Immature natural killer cell (primary cell): ENCODE data around the gene NUFIP1. TPM values are rescaled to one million over a fixed set of nuclear protein-coding genes. Genes with fewer than 3 reads are reported as not detected.

Source experiments
- DNase-seq, 3 donors: peaks; one replicate each; pipeline ENCODE4 v3.0.0; 2022; ENCODE audit warnings: mixed read lengths in 1 of 3
- H3K27ac Mint-ChIP-seq, 6 donors: one replicate each; pipeline ENCODE4 v1.8.0; 2020; ENCODE audit warnings: mixed read lengths in 6 of 6, mild to moderate bottlenecking in 5 of 6, inconsistent platforms in 4 of 6, moderate library complexity in 3 of 6
- H3K27me3 Mint-ChIP-seq, 3 donors: one replicate each; pipeline ENCODE4 v1.8.0; 2020 to 2021; ENCODE audit warnings: low read depth in 3 of 3, mild to moderate bottlenecking in 3 of 3, mixed read lengths in 3 of 3, moderate library complexity in 3 of 3, inconsistent platforms in 1 of 3
- H3K36me3 Mint-ChIP-seq, 3 donors: one replicate each; pipeline ENCODE4 v1.8.0; 2020; ENCODE audit warnings: mixed read lengths in 3 of 3, inconsistent platforms in 2 of 3, mild to moderate bottlenecking in 2 of 3
- H3K4me1 Mint-ChIP-seq, 2 donors: one replicate each; pipeline ENCODE4 v1.8.0; 2020; ENCODE audit warnings: inconsistent platforms in 2 of 2, mild to moderate bottlenecking in 2 of 2, mixed read lengths in 2 of 2, moderate library complexity in 1 of 2
- H3K4me3 Mint-ChIP-seq, 5 donors: one replicate each; pipeline ENCODE4 v1.8.0; 2020; ENCODE audit warnings: mild to moderate bottlenecking in 5 of 5, mixed read lengths in 5 of 5, inconsistent platforms in 3 of 5, moderate library complexity in 3 of 5
- H3K9me3 Mint-ChIP-seq, 6 donors: one replicate each; pipeline ENCODE4 v1.8.0; 2020; ENCODE audit warnings: mild to moderate bottlenecking in 6 of 6, mixed read lengths in 6 of 6, inconsistent platforms in 4 of 6, moderate library complexity in 3 of 6
- polyA plus RNA-seq, 3 donors: library from polyadenylated mRNA; unstranded; fragments of 300-500 nt; fragmentation: Illumina TruSeq; gene quantifications; one replicate each; pipeline ENCODE4 v1.2.3, GENCODE V29; 2021

The NUFIP1 gene
- polyA plus RNA-seq, 3 donors from 2014 or later, result 0.81 to 4.6 (median 1.7) TPM

DNA sequence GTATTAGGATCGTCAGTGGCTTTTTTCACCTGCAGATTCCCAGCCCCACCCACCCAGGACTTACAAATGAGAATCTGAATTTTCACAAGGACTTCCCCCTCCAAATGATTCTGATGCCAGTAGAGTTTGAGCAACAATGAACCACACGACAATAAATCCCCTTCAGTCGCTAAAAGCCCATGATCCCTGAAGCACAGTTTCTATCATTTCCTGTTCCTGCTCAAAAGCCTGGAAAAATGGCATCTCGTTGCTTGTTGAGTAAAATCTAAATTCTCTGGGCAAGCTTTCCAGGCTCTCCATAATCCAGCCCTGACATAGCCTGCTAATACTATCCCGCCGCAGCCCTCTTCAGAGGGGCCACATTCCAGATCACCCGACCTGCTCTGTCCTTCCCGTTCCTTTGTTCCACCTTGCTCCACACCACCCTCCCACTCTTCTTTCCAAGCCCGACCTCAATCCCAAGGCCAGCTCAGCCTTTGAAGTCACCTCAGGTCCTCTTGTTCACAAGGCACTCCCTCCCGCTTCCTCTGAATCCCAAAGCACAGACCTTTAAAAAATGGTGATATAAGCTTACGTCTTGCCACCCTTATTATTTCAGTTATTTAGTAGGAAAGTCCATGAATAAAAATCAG lies 67.9 kb downstream of the NUFIP1 start:
- peak overlapping the region in 1 of 6 donors; percentile 19 for H3K27ac Mint-ChIP-seq

DNA sequence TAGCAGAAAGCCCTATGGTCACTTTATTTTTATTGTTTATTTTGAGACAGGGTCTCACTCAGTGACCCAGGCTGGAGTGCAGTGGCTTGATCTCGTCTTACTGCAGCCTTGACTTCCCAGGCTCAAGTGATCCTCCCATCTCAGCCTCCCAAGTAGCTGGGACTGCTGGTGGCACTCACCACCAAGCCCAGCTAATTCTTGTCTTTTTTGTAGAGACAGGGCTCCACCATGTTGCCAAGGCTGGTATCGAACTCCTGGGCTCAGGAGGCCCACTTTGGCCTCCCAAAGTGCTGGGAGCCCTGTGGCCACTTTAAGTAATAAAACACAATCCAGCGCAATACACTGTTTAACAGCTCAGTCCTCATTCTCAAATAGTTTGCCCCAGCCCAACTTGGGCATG lies 69.3 kb downstream of the NUFIP1 start:
- peak overlapping the region in 1 of 5 donors; percentile 21 for H3K4me3 Mint-ChIP-seq
- peak overlapping the region in 2 of 6 donors; percentile 4 to 35 for H3K27ac Mint-ChIP-seq
- H3K27me3 Mint-ChIP-seq, result peaks cover under 1 to 9% (median 7%) of the 10 kb centered on the region in 3 donors
- no peak for DNase-seq
- peaks cover 0 to 3% (median 0%) of the 10 kb centered on the region in 6 donors for H3K9me3 Mint-ChIP-seq
- no peaks in the 10 kb centered on the region for H3K36me3 Mint-ChIP-seq
- peaks cover 1 to 6% of the 10 kb centered on the region in 2 donors for H3K4me1 Mint-ChIP-seq

More for the DNA sequence above, 67.9 kb downstream of the NUFIP1 start:
- H3K27me3 Mint-ChIP-seq, result peaks cover 1 to 13% (median 9%) of the 10 kb centered on the region in 3 donors
- H3K4me1 Mint-ChIP-seq, result no peaks in the 10 kb centered on the region
- peak overlapping the region in 1 of 5 donors; percentile 50 for H3K4me3 Mint-ChIP-seq
- DNase-seq, result no peak
- H3K36me3 Mint-ChIP-seq, result no peaks in the 10 kb centered on the region
- H3K9me3 Mint-ChIP-seq, result peaks cover 0 to 3% (median 0%) of the 10 kb centered on the region in 6 donors

DNA sequence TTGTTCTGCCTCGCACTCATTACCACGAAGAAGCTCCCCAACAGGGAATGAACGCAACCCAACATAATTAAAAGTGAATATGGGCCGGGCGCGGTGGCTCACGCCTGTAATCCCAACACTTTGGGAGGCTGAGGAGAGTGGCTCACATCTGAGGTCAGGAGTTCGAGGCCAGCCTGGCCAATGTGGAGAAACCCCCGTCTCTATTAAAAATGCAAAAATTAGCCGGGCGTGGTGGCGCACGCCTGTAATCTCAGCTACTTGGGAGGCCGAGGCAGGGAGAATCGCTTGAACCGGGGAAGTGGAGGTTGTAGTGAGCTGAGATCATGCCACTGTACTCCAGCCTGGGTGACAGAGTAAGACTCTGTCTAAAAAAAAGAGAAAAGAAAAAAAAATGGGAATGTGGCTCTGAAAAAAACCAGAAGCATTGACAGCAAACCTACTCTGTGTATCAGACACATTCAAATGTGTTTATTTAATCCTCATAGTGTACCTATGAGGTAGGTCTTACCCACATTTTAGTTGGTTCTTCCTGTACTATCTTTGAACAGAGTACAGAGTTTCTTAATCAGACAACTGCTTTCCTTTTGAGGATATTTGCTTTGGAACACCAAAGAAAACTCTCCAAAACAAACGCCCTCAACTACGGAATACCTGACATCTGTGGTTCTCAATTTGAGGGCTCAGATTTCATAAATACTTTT lies 70.0 kb downstream of the NUFIP1 start:
- DNase-seq, result no peak
- peaks cover 0 to 3% (median 0%) of the 10 kb centered on the region in 6 donors for H3K9me3 Mint-ChIP-seq
- H3K4me3 Mint-ChIP-seq, result peak overlapping the region in 2 of 5 donors; percentile 18 to 35
- H3K4me1 Mint-ChIP-seq, result peaks cover 1 to 6% of the 10 kb centered on the region in 2 donors
- H3K27ac Mint-ChIP-seq, result peak overlapping the region in 1 of 6 donors; percentile 39
- H3K27me3 Mint-ChIP-seq, result peaks cover 0 to 2% (median 2%) of the 10 kb centered on the region in 3 donors
- no peaks in the 10 kb centered on the region for H3K36me3 Mint-ChIP-seq

DNA sequence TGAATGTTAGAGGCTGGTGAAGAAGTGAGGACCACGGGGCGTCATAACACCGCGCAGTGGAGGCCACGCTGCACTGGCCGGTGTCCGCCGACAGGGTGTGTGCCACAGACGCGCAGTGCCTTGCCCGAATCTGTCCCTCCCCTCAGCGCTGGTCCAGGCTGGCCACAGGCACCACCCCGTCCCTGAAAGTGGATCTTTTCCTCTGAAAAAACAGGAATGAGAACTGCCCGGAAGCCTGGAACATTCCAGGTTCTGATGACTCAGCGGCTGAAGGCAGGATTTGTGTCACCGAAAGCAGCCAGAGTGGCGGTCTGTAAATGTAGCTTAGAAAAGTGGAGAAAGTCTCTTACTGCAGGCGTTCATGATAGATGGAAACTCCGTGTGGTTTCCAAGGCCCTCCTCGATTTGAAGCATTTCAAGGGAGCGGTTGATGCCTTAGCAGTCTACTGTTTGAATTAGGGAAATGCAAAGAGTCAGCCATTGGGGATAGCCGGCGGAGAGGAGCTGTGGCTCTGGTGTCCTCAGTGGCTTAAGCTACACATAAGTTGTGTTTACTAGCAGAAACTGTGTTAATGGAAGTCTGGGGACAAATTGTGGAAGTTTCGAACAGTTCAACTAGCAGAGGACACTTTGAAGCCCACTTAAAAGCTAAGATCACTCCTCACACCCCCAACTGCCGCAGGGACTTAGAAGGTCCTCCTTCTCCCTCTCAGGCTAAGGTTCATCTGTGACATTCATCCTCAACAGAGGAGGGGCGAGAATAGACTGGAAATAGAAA lies 70.8 kb downstream of the NUFIP1 start:
- H3K4me1 Mint-ChIP-seq, result peaks cover 1 to 6% of the 10 kb centered on the region in 2 donors
- no peak overlapping the region for H3K27ac Mint-ChIP-seq
- peaks cover 0 to 3% (median 0%) of the 10 kb centered on the region in 6 donors for H3K9me3 Mint-ChIP-seq
- no peaks in the 10 kb centered on the region for H3K36me3 Mint-ChIP-seq
- peaks cover 0 to under 1% (median 0%) of the 10 kb centered on the region in 3 donors for H3K27me3 Mint-ChIP-seq
- no peak overlapping the region for H3K4me3 Mint-ChIP-seq
- DNase-seq, result peak; percentile 86 to 89 (median 88)

DNA sequence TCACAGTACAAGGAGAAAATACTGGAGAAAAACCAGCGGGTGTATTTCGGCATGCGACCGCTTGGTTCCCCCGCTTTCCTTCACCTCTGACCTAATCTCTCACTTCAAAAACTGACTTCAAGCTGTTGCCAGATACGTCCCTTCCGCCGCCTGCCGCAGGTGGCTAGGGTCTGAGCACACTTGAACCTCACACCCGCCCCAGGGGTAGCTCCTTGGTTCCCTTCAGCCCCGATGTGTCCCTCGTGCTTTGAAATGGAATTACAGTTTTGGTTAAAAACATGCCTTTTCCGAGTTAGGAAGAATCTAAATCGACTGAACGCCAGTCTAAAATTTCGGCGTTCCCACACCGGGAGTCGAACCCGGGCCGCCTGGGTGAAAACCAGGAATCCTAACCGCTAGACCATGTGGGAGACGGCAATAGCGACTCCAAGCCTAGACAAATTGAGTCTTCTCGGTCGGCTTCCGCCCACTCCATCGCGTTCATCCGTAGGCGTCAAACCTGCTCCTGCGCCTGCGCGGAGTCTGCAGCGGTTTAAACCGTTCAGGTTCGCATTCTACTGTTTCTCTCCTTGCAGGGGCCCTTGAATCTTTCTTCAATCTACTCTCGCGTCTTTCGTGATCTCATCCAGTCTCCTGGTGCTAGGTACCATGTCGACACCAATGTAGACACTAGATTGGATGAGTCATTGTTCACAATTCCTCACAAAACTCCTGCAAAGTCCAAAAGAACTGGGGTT lies 71.5 kb downstream of the NUFIP1 start:
- peaks cover 0 to 2% (median 0%) of the 10 kb centered on the region in 3 donors for H3K27me3 Mint-ChIP-seq
- DNase-seq, result peak; percentile 96 to 98 (median 97)
- no peaks in the 10 kb centered on the region for H3K9me3 Mint-ChIP-seq
- H3K27ac Mint-ChIP-seq, result no peak overlapping the region
- H3K4me1 Mint-ChIP-seq, result peaks cover 1 to 6% of the 10 kb centered on the region in 2 donors
- H3K4me3 Mint-ChIP-seq, result no peak overlapping the region
- H3K36me3 Mint-ChIP-seq, result no peaks in the 10 kb centered on the region

DNA sequence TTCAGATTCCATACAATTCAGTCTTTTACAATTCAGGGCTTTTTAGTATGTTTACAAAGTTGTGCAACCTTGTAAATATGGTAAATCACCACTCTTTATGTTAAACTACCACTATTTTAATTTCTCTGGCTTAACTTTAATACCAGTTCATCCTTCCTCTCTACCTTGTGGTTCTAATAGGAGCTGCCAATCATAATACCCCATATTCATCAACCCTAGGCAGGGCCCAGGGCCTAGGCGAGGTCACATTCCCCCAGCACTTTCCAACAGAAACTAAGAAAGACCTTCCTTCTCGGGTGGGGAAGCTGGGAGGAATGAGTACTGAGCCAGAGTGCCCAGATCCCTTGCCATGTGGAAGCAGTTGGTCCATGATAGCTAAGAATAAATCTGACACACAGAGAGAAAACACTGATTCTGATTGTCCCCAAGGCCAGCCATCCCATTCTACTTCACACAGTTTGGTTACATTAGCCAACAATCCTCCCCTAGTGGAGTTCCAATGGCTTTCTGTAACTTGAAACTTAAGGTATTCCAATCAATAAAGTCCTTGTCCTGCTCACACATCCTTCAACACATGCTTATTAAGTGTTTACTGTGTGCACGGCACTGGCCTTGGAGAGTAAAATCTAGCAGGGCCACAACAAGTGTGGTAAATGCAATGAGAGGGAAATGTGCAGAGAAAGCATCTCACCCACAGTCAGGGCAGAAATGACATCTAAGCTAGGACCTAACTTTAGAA lies 76.8 kb downstream of the NUFIP1 start:
- DNase-seq, result no peak

DNA sequence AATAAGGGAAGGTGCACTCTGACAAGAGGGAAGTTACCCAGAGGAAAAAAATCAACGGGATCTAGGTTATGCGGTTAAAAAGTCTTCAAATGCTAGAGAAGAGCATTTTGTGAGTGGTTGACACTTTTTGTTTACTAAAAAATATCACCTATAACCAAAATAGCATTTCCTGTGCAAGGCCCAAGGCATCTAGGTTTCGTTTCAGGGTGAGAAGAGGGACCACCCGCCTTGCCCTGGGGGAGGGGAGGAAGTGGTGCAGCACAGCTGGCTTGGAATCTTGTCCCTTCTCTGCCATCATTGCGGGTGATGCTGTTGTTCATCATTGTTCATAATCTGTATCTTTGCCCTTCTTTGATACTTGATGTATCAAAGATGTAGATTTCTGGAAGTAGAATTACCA lies 80.6 kb downstream of the NUFIP1 start:
- peaks cover 12 to 22% of the 10 kb centered on the region in 2 donors for H3K4me1 Mint-ChIP-seq
- H3K27me3 Mint-ChIP-seq, result peaks cover 0 to 4% (median 2%) of the 10 kb centered on the region in 3 donors
- peak overlapping the region in 1 of 5 donors; percentile 25 for H3K4me3 Mint-ChIP-seq
- peaks cover 0 to 3% (median 0%) of the 10 kb centered on the region in 3 donors for H3K36me3 Mint-ChIP-seq
- DNase-seq, result peak; percentile 16 to 41 (median 20)
- H3K27ac Mint-ChIP-seq, result peak overlapping the region in 1 of 6 donors; percentile 3
- H3K9me3 Mint-ChIP-seq, result peaks cover 0 to 3% (median 0%) of the 10 kb centered on the region in 6 donors

More for the DNA sequence above, 76.8 kb downstream of the NUFIP1 start:
- H3K9me3 Mint-ChIP-seq, result peaks cover 0 to 3% (median 0%) of the 10 kb centered on the region in 6 donors
- H3K27me3 Mint-ChIP-seq, result peaks cover 0 to 4% (median 2%) of the 10 kb centered on the region in 3 donors
- H3K27ac Mint-ChIP-seq, result peak overlapping the region in 1 of 6 donors; percentile 10
- H3K36me3 Mint-ChIP-seq, result peaks cover 0 to 3% (median 0%) of the 10 kb centered on the region in 3 donors
- H3K4me3 Mint-ChIP-seq, result no peak overlapping the region
- H3K4me1 Mint-ChIP-seq, result peaks cover 13 to 28% of the 10 kb centered on the region in 2 donors

DNA sequence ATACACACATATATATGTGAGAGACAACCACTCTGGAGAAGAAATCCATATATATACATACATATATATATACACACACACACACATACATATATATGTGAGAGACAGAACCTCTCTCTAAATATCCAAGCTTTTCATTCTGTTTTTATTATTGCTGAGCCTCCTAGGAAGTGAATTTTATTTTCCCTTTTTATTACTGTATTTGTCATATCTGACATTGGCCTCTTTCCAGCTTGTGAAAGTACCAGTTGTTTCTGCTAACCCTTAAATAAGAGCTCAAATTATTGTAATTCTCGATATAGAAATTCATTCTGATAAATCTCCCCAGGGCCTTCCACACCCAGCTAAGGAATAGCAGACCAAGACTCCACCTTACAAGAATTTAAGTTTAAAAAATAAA lies 81.0 kb downstream of the NUFIP1 start:
- H3K36me3 Mint-ChIP-seq, result peaks cover 0 to 3% (median 0%) of the 10 kb centered on the region in 3 donors
- no peak overlapping the region for H3K4me3 Mint-ChIP-seq
- H3K9me3 Mint-ChIP-seq, result peaks cover 0 to 3% (median 0%) of the 10 kb centered on the region in 6 donors
- H3K27ac Mint-ChIP-seq, result no peak overlapping the region
- DNase-seq, result no peak
- H3K27me3 Mint-ChIP-seq, result peaks cover 0 to 6% (median 4%) of the 10 kb centered on the region in 3 donors
- H3K4me1 Mint-ChIP-seq, result peaks cover 12 to 22% of the 10 kb centered on the region in 2 donors

DNA sequence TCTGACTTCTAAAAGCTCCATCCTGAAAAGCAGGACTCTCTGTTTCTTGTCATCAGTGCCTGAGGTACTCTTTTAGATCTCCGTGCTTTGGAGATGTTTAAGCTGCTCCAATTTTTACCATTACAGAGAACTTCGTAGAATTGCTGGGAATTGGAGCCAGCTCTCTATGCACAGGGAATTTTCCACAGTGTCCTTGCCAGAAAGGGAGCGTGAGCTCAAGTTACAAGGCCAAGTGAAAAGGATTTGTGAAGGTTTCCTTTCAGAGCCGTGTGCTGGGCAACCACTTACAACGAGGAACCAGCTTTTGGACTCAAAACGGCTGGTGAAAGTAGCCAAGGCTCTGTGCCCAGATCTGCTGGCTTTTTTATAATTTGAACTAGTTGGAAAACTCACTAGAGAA lies 82.6 kb downstream of the NUFIP1 start:
- Mint-ChIP-seq H3K4me1 (peaks cover 12 to 22% of the 10 kb centered on the region in 2 donors), H3K9me3 (peaks cover 0 to 3% (median 0%) of the 10 kb centered on the region in 6 donors), H3K27ac (no peak overlapping the region), H3K27me3 (peaks cover 0 to 8% (median 2%) of the 10 kb centered on the region in 3 donors), H3K4me3 (no peak overlapping the region), H3K36me3 (peaks cover 0 to 3% (median 0%) of the 10 kb centered on the region in 3 donors)
- no peak for DNase-seq

DNA sequence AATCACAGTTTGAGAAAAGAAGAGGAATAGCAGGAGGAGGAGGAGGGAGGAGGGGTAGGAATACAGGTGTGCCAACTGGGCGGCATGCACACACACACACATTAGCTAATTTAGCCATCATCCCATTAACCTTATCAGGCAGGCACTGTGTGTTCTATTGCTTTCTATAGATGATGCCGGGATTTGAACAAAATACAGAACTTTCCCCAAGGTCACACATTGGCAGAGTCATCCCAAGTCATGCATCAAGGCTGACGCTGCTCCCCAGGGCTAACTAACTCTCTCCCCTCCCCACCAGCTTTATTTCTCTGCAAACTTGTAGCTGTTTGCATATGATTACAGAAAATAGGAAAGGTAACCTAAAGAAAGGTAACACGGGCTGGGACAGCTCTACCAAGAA lies 83.0 kb downstream of the NUFIP1 start:
- peaks cover 0 to 3% (median 0%) of the 10 kb centered on the region in 3 donors for H3K36me3 Mint-ChIP-seq
- H3K27me3 Mint-ChIP-seq, result peaks cover 0 to 8% (median 2%) of the 10 kb centered on the region in 3 donors
- no peak overlapping the region for H3K4me3 Mint-ChIP-seq
- H3K27ac Mint-ChIP-seq, result no peak overlapping the region
- peaks cover 0 to 3% (median 0%) of the 10 kb centered on the region in 6 donors for H3K9me3 Mint-ChIP-seq
- DNase-seq, result no peak
- H3K4me1 Mint-ChIP-seq, result peaks cover 12 to 22% of the 10 kb centered on the region in 2 donors

DNA sequence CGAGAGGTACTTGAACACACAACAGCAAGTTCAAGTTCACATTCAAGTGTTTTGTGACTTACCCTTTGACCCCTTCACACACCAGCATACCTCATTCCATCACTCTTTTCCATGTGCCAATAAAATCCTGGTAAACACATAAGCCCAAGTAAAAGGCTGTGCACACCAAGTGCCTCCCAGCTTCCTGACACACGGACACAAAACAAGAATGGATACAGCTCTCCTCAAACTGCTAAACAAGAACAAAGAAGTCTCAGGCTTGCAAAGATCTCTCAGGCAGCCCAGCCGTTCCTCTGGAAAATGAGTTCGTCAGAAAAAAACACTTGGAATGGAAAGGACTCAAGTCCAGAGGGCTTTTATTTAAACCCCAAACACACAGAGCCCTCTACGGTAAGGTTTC lies 83.7 kb downstream of the NUFIP1 start:
- DNase-seq, result no peak
- H3K9me3 Mint-ChIP-seq, result no peaks in the 10 kb centered on the region
- H3K4me1 Mint-ChIP-seq, result peaks cover 12 to 22% of the 10 kb centered on the region in 2 donors
- no peaks in the 10 kb centered on the region for H3K36me3 Mint-ChIP-seq
- H3K27ac Mint-ChIP-seq, result no peak overlapping the region
- H3K4me3 Mint-ChIP-seq, result no peak overlapping the region
- H3K27me3 Mint-ChIP-seq, result peaks cover 0 to 13% (median 2%) of the 10 kb centered on the region in 3 donors

DNA sequence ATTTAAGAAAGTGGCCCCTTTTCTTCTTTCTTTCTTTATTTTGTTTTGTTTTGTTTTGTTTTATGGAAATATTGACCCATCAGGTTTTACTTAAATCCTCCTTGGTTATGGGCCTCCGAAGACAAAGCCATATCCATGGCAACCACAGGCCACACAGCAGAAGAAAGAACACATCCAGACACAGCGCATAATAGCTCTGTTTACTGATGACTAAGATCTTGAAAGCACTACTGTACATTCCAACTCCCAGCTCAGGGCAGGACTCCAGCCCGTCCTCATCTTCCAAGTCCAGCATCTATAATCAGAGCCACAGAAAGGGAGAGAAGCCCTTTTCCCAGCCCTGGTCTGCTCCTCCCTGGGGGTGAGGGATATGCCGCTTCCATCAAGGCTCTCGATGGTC lies 84.3 kb downstream of the NUFIP1 start:
- DNase-seq, result no peak
- H3K36me3 Mint-ChIP-seq, result no peaks in the 10 kb centered on the region
- H3K4me3 Mint-ChIP-seq, result no peak overlapping the region
- peaks cover 0 to 13% (median 2%) of the 10 kb centered on the region in 3 donors for H3K27me3 Mint-ChIP-seq
- H3K27ac Mint-ChIP-seq, result no peak overlapping the region
- peaks cover 12 to 20% of the 10 kb centered on the region in 2 donors for H3K4me1 Mint-ChIP-seq
- no peaks in the 10 kb centered on the region for H3K9me3 Mint-ChIP-seq
